Dendritic cell treated with granulocyte-macrophage colony-stimulating factor and Interleukin-4, amounts not matched to agents 40 ng/mL and 50 ng/mL, for 4 days (primary cell): ENCODE data around the gene GGA3.
A peak's percentile ranks its signal among the peaks of the same experiment; 100 is the strongest.
"Not testable (repeated sequence)": the region's sequence is repeated elsewhere in the genome, so short reads cannot be mapped to it uniquely, and the experiment has no call there.

Source experiments
- H3K27ac Mint-ChIP-seq: one replicate; pipeline ENCODE4 v1.8.0; 2022; ENCODE audit warnings: mild to moderate bottlenecking, mixed read lengths
- H3K27me3 Mint-ChIP-seq: one replicate; pipeline ENCODE4 v1.8.0; 2022; ENCODE audit warnings: mild to moderate bottlenecking, mixed read lengths
- H3K36me3 Mint-ChIP-seq: one replicate; pipeline ENCODE4 v1.8.0; 2022; ENCODE audit warnings: low read depth, mixed read lengths
- H3K4me1 Mint-ChIP-seq: one replicate; pipeline ENCODE4 v1.8.0; 2022; ENCODE audit warnings: low read depth, mixed read lengths
- H3K4me3 Mint-ChIP-seq: one replicate; pipeline ENCODE4 v1.8.0; 2022; ENCODE audit warnings: mild to moderate bottlenecking, moderate library complexity, mixed read lengths
- H3K9me3 Mint-ChIP-seq: one replicate; pipeline ENCODE4 v1.8.0; 2022; ENCODE audit warnings: mixed read lengths
- intact Hi-C: fragments of 100-400 bp; cut with micrococcal nuclease; formaldehyde crosslinking; loops from one replicate; pipeline ENCODE4 v1.15.0; 2022

The GGA3 gene

DNA sequence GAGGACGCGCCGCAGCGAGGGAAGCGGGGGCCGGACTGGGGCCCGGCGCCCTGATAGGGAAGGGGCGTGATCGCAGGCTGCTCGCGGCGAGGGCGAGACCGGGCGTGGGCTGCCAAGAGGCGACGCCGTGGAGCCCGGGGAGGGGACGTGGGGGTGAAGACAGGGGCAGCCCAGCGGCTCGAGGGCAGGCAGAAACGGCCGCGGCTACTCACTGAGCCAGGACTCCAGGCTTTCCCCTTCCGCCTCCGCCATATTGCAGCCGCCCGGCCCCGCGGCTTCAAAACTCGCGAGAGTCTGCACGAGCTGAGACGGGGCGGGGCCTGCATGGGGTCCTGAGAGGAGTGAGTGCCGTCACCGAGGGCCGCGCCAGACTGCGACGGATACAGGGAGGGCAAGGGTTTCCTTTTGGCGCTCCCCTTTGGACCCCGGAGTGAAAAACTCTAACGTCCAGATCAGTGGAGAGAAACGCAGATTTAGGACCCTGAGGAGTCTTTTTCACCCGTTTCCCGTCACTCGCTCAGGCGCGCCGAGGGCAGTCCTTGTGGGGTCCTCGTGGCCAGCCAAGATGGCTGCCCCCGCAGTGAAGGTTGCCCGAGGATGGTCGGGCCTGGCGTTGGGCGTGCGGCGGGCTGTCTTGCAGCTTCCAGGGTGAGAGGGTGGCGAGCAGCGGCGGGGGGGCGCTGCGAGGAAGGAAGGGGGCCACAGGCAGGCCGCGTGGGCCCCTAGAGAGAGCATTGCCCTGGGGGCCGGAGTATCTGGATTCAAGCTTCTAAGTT, at the start of gene GGA3, which contains the start of gene MRPS7:
Gene GGA3 (minus strand): TSS at position 271 of the 776 bp plus-strand sequence. CDS start 19 bp downstream, at position 252.
Gene MRPS7 (plus strand): TSS at position 544 of the 776 bp plus-strand sequence. CDS start 22 bp downstream, at position 566.
- Mint-ChIP-seq H3K27ac (peak within 1 kb of the TSS; percentile 98), H3K4me3 (peak within 1 kb of the TSS; percentile 86), H3K27me3 (no peaks in the 10 kb centered on the region), H3K9me3 (no peaks in the 10 kb centered on the region), H3K4me1 (peaks cover 75% of the 10 kb centered on the region), H3K36me3 (peaks cover 79% of the 10 kb centered on the region)
- intact Hi-C loops: no loop called here

DNA sequence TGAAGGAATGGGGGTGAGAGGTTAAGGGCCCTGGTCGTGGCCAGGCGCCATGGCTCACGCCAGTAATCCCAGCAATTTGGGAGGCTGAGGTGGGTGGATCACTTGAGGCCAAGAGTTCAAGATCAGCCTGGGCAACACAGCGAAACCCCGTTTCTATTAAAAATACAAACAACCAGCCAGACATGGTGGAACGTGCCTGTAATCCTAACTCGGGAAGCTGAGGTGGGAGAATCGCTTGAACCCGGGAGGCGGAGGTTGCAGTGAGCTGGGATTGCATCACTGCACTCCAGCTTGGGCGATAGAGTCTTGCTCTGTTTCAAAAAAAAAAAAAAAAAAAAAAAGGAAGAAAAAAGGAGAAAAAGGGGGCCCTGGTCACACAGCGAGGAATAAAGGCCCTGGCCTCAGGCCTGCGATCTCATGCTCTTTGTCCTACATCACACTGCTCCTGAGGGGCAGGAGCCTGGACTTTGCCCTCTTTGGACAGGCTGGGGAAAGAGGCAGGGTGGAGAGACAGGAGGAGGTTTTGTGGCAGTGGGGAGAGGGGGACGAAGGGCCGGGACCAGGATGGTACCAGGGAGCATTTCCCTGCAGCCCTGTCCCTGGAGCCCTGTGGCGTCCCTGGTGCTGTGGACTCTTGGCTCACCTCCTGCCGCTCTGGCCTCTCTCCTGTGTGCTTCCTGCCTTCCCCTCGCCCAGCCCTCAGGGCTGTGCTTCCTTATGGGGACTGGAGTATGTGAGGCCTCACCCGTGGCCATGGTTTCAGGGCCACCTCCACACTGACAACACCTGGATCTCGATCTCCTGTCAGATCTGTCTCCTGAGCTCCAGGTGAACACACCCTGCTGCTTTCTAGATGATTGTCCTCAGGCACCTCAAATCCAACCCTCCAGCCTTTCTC, 47.6 kb upstream of the GGA3 start:
- Mint-ChIP-seq H3K4me3 (peak overlapping the region; percentile 41), H3K27ac (peak overlapping the region; percentile 92), H3K9me3 (no peaks in the 10 kb centered on the region), H3K36me3 (peaks cover 14% of the 10 kb centered on the region), H3K27me3 (no peaks in the 10 kb centered on the region), H3K4me1 (peaks cover 75% of the 10 kb centered on the region)
- intact Hi-C loops: no loop called here

GRCh38 chr17:75307957-75308731, 46.7 kb upstream of the GGA3 start:
- peaks cover 68% of the 10 kb centered on the region for H3K4me1 Mint-ChIP-seq
- intact Hi-C loops: no loop called here
- H3K4me3 Mint-ChIP-seq: no peak overlapping the region
- H3K27ac Mint-ChIP-seq: peak overlapping the region; percentile 92
- peaks cover 9% of the 10 kb centered on the region for H3K36me3 Mint-ChIP-seq
- no peaks in the 10 kb centered on the region for H3K9me3 Mint-ChIP-seq
- no peaks in the 10 kb centered on the region for H3K27me3 Mint-ChIP-seq

DNA sequence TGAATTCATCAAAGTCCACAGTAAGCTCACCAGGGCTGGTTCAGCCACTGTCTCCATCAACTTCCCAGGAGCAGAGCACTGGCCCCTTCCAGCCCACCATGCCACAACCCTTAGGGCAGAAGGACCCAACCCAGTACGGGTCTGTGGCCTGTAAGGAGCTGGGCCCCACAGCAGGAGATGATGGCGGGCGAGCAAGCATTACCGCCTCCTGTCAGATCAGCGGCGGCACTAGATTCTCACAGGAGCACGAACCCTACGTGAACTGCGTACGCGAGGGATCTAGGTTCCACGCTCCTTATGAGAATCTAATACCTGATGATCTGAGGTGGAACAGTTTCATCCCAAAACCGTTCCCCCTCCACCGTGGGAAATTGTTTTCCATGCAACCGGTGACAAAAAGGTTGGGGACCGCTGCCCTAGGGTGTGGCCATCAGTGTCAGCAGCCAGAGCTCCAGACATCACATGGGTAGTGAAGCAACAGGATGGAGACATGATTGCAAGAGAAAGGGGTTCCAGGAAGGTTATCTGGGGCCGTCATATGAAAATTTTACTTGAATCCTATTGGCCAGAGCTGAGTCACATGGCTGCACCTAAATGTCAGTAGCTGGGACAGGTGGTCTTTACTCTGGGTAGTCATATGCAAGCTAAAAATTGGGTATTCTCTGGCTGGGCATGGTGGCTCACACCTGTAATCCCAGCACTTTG, 40.2 kb upstream of the GGA3 start:
- H3K27me3 Mint-ChIP-seq: no peaks in the 10 kb centered on the region
- peaks cover 57% of the 10 kb centered on the region for H3K4me1 Mint-ChIP-seq
- H3K36me3 Mint-ChIP-seq: peaks cover 6% of the 10 kb centered on the region

GRCh38 chr17:75301049-75301448, 39.6 kb upstream of the GGA3 start:
- H3K4me1 Mint-ChIP-seq: peaks cover 51% of the 10 kb centered on the region
- H3K27ac Mint-ChIP-seq: peak overlapping the region; percentile 81

More for the DNA sequence above, 40.2 kb upstream of the GGA3 start:
- Mint-ChIP-seq H3K27ac (peak overlapping the region; percentile 81), H3K9me3 (no peaks in the 10 kb centered on the region), H3K4me3 (no peak overlapping the region)
- intact Hi-C loops: no loop called here

DNA sequence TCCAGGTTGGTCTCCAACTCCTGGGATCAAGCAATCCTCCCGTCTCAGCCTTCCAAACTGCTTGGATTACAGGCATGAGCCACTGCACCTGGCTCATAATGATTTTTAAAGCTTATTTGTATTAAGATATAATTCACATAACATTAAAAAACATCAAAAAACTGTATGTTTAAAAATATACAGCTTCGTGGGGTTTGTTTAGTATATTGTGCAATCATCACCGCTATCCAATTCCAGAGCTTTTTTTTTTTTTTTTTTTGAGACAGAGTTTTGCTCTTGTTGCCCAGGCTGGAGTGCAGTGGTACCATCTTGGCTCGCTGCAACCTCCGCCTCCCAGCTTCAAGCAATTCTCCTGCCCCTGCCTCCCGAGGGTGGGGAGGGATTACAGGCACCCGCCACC, 38.9 kb upstream of the GGA3 start:
- Mint-ChIP-seq H3K4me3 (no peak overlapping the region), H3K9me3 (no peaks in the 10 kb centered on the region), H3K27me3 (no peaks in the 10 kb centered on the region), H3K27ac (peak overlapping the region; percentile 81), H3K4me1 (peaks cover 52% of the 10 kb centered on the region), H3K36me3 (peaks cover 6% of the 10 kb centered on the region)
- intact Hi-C loops: no loop called here

More at GRCh38 chr17:75301049-75301448, 39.6 kb upstream of the GGA3 start:
- Mint-ChIP-seq H3K36me3 (peaks cover 6% of the 10 kb centered on the region), H3K4me3 (peak overlapping the region; percentile 10), H3K27me3 (no peaks in the 10 kb centered on the region), H3K9me3 (no peaks in the 10 kb centered on the region)
- intact Hi-C loops: no loop called here

DNA sequence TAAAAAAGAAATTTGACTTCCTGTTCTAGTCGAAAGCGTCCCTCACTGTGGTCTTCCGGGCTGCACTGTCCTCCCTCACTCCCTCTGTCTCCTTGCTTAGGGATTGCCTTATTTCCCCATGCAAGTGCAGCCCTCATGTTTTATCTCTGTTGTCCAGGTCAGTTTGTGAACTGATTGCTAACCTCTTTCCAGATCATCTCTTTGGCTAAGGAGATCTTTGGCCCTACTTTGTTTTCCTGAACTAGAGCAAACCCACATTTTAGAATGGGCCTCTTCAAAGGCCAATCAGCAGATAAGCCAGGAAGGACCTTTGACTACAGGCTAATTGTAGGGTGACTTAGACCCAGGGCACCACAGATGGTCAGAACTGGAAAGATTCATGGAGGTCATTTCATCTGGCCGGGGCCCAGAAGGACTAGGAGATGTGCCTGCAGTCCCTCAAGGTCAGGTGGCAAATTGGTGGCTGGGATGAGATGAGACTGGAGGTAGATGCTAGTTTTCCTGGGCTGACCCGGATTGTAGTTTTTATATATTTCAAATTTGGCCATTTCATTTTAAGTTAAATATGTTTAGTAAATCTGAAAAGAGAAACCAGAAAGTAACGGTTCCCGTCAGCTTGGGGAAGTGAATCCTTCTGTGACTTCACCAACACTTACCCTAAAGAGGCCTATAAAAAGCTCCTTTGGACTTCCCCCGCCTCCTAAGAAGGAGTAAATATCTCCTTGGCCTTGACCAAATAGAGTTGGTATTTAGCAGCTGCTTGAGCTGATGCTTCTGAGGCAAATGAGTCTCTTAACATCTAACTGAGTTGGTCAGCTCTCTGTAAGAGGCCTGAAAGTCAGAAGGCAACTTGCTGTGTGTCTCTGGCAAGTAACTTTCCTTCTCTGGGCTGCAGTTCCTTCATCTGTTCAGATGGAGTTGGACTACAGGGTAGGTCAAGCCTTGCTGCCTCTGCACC, 34.1 kb upstream of the GGA3 start:
- Mint-ChIP-seq H3K4me3 (peak overlapping the region; percentile 62), H3K27me3 (no peaks in the 10 kb centered on the region), H3K27ac (peak overlapping the region; percentile 97), H3K36me3 (no peaks in the 10 kb centered on the region), H3K4me1 (peaks cover 63% of the 10 kb centered on the region), H3K9me3 (no peaks in the 10 kb centered on the region)
- intact Hi-C loops: loop anchor here (1.0 kb wide), 1 partner anchor 17 kb away; no protein-coding TSS in a partner anchor

DNA sequence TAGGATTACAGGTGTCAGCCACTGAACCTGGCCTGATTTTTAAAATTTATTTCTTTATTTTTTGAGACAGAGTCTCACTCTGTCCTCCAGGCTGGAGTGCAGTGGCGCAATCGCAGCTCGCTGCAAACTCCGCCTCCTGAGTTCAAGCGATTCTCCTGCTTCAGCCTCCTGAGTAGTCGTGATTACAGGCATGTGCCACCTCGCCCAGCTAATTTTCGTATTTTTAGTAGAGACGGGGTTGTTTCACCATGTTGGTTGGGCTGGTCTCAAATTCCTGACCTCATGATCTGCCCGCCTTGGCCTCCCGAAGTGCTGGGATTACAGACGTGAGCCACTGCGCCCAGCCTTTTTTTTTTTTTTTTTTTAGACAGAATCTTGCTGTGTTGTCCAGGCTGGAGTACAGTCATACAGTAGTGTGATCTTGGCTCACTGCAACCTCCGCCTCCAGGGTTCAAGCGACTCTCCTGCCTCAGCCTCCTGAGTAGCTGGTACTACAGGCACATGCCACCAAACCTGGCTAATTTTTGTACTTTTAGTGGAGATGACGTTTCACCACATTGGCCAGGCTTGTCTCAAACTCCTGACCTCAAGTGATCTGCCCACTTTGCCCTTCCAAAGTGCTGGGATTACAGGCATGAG, 31.5 kb upstream of the GGA3 start:
- H3K27me3 Mint-ChIP-seq, intact Hi-C loops, H3K9me3 Mint-ChIP-seq: not testable (repeated sequence)

GRCh38 chr17:75289832-75290337, 28.5 kb upstream of the GGA3 start:
- Mint-ChIP-seq H3K27ac (peak overlapping the region; percentile 97), H3K27me3 (no peaks in the 10 kb centered on the region), H3K4me1 (peaks cover 77% of the 10 kb centered on the region), H3K9me3 (no peaks in the 10 kb centered on the region), H3K4me3 (peak overlapping the region; percentile 92), H3K36me3 (peaks cover 48% of the 10 kb centered on the region)
- intact Hi-C loops: loop anchor here (2.0 to 5.0 kb wide), 2 partner anchors 32 to 115 kb away; partner anchors contain the start of gene GRB2

More for the DNA sequence above, 31.5 kb upstream of the GGA3 start:
- Mint-ChIP-seq H3K36me3 (peaks cover 18% of the 10 kb centered on the region), H3K27ac (peak overlapping the region; percentile 97), H3K4me3 (peak overlapping the region; percentile 23), H3K4me1 (peaks cover 64% of the 10 kb centered on the region)

- Mint-ChIP-seq H3K36me3 (peaks cover 55% of the 10 kb centered on the region), H3K4me3 (peak within 1 kb of the TSS; percentile 92), H3K9me3 (no peaks in the 10 kb centered on the region), H3K27me3 (no peaks in the 10 kb centered on the region), H3K27ac (peak within 1 kb of the TSS; percentile 97), H3K4me1 (peaks cover 71% of the 10 kb centered on the region)
- intact Hi-C loops: loop anchor here (2.0 to 5.0 kb wide), 2 partner anchors 33 to 116 kb away; partner anchors contain the start of gene GRB2
Observed at GRCh38 chr17:75289115-75289831, 27.9 kb upstream of the GGA3 start, which contains the start of gene SLC25A19. Gene SLC25A19 (minus strand): TSS chr17:75289433. CDS start chr17:75286764, 2,669 bp downstream.

DNA sequence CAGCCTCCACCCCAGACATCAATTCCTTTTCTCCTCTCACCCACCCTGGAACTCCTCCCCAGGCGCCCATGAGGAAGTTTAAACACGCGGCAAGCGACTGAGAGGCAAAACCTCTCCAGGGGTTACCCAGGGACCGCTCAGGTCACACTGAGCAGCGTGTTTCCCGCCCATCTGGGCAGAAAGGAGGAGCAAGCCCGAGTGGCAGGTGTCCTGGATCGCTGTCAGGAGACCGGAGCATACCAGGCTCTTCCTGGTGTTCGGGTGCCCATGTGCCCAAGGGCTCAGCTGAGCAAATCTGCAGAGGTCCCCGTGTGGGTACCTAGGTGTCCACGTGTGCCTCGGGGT, 27.3 kb upstream of the GGA3 start:
- H3K9me3 Mint-ChIP-seq: no peaks in the 10 kb centered on the region
- H3K4me1 Mint-ChIP-seq: peaks cover 67% of the 10 kb centered on the region
- H3K4me3 Mint-ChIP-seq: peak overlapping the region; percentile 92
- peak overlapping the region; percentile 97 for H3K27ac Mint-ChIP-seq
- H3K27me3 Mint-ChIP-seq: no peaks in the 10 kb centered on the region
- peaks cover 60% of the 10 kb centered on the region for H3K36me3 Mint-ChIP-seq
- intact Hi-C loops: loop anchor here (2.0 to 5.0 kb wide), 2 partner anchors 34 to 116 kb away; partner anchors contain the start of gene GRB2
